Caco-2 (cell line): ENCODE data around the gene HJV. TPM values are rescaled to one million over a fixed set of nuclear protein-coding genes. Genes with fewer than 3 reads are reported as not detected.

Experiments used
- BruUV-seq: library from RNA; stranded (reverse); fragments of 400-500 nt; replicated peaks from 2 replicates; lab custom pipeline; 2021; lab: Mats Ljungman, UMichigan
- CTCF ChIA-PET: fragments of 300-600 bp; sonication (Branson Sonifier 250); formaldehyde crosslinking; loops from one replicate; lab custom pipeline; 2022; ENCODE audit warnings: antibody characterized with exemption; lab: Charles Lee
- POLR2A ChIA-PET: fragments of 300-600 bp; sonication (Branson Sonifier 250); formaldehyde crosslinking; loops from one replicate; lab custom pipeline; 2022; ENCODE audit warnings: antibody characterized with exemption; lab: Charles Lee
- DNase-seq, 2 experiments: peaks; one replicate each; pipeline versions ENCODE4 v3.0.0 to v3.0.0-alpha.2; 2020 to 2022
- H3K27me3 ChIP-seq: replicated peaks from 2 replicates; pipeline ENCODE4 v1.6.0; 2011; ENCODE audit warnings: low read length; ENCODE audit not compliant: control insufficient read depth, insufficient read depth
- H3K36me3 ChIP-seq: 2 replicates; pipeline ENCODE4 v1.5.1; 2011; ENCODE audit warnings: low read length; ENCODE audit not compliant: control insufficient read depth, insufficient read depth
- H3K4me1 ChIP-seq: fragments of 250-450 bp; sonication (Bioruptor Pico); 2 replicates; pipeline ENCODE4 v1.5.1; 2020; ENCODE audit warnings: mild to moderate bottlenecking
- H3K4me3 ChIP-seq: 2 replicates; pipeline ENCODE4 v1.5.1; 2011; ENCODE audit warnings: low read depth, mild to moderate bottlenecking, control low read depth, low read length
- H3K9me3 ChIP-seq: fragments of 250-450 bp; sonication (Bioruptor Pico); 2 replicates; pipeline ENCODE4 v1.5.1; 2020; ENCODE audit warnings: mild to moderate bottlenecking, moderate library complexity
- H3K27ac Mint-ChIP-seq: one replicate; pipeline ENCODE4 v1.8.0; 2022; ENCODE audit warnings: mixed read lengths; ENCODE audit not compliant: unreplicated experiment
- H3K27me3 Mint-ChIP-seq: one replicate; pipeline ENCODE4 v1.8.0; 2022; ENCODE audit warnings: mixed read lengths; ENCODE audit not compliant: insufficient read depth, unreplicated experiment
- H3K36me3 Mint-ChIP-seq: one replicate; pipeline ENCODE4 v1.8.0; 2022; ENCODE audit warnings: mild to moderate bottlenecking, mixed read lengths; ENCODE audit not compliant: insufficient read depth, unreplicated experiment
- H3K4me1 Mint-ChIP-seq: one replicate; pipeline ENCODE4 v1.8.0; 2022; ENCODE audit warnings: low read depth, mixed read lengths; ENCODE audit not compliant: unreplicated experiment
- H3K4me3 Mint-ChIP-seq: one replicate; pipeline ENCODE4 v1.8.0; 2022; ENCODE audit warnings: mild to moderate bottlenecking, moderate library complexity, mixed read lengths; ENCODE audit not compliant: unreplicated experiment
- H3K9me3 Mint-ChIP-seq: one replicate; pipeline ENCODE4 v1.8.0; 2022; ENCODE audit warnings: mixed read lengths; ENCODE audit not compliant: unreplicated experiment
- intact Hi-C: fragments of 100-400 bp; cut with micrococcal nuclease; formaldehyde crosslinking; loops from one replicate; pipeline ENCODE4 v1.10.0; 2022; ENCODE audit not compliant: unreplicated experiment
- total RNA-seq: library from RNA; stranded (reverse); gene quantifications from 2 replicates; pipeline ENCODE4 v1.2.3, GENCODE V29; 2022
- TF ChIP-seq, protein P1 (sequence below), 2 experiments: fragments of 200-600 bp in 1 of 2; IDR thresholded peaks; 1 replicate in 1 of 2; 2 replicates in 1 of 2; pipeline versions ENCODE4 v1.5.1 to v1.8.0; 2011 to 2022; ENCODE audit warnings: antibody characterized with exemption in 1 of 2, control low read depth in 1 of 2, inconsistent platforms in 1 of 2, low read depth in 1 of 2, low read length in 1 of 2, mild to moderate bottlenecking in 1 of 2, moderate library complexity in 1 of 2; ENCODE audit not compliant: insufficient read depth in 1 of 2, severe bottlenecking in 1 of 2, unreplicated experiment in 1 of 2

The HJV gene
- total RNA-seq, 1 experiment from 2014 or later = not detected

DNA sequence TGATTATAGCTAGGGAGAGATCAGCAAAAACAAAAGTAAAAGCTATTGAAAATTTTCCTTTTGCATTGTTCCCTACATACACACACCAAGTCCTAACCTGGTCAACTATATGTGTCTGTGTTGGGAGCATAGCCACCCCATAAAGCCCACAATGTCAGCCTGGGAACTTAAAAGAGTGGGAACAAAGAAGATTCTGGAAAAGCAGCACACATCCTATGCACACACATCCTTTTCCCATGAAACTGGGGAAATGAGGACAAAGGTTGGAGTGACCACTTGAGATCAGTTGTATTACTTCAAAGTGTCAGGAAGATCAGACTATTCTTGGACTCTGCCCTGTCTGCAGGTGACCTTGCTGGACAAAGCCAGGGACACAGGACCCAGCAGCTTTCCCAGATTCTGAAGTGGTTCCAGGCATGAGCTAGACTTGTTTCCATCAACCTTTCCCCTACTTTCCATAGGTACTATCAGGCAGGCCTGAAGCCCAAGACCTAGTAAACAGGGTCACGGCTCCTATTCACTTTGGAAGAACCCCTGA, 41.0 kb downstream of the HJV start:
- peaks cover 6% of the 10 kb centered on the region for H3K4me1 Mint-ChIP-seq
- no peak overlapping the region for H3K4me3 ChIP-seq
- no peak overlapping the region for H3K4me3 Mint-ChIP-seq
- TF ChIP-seq, protein P1, sequence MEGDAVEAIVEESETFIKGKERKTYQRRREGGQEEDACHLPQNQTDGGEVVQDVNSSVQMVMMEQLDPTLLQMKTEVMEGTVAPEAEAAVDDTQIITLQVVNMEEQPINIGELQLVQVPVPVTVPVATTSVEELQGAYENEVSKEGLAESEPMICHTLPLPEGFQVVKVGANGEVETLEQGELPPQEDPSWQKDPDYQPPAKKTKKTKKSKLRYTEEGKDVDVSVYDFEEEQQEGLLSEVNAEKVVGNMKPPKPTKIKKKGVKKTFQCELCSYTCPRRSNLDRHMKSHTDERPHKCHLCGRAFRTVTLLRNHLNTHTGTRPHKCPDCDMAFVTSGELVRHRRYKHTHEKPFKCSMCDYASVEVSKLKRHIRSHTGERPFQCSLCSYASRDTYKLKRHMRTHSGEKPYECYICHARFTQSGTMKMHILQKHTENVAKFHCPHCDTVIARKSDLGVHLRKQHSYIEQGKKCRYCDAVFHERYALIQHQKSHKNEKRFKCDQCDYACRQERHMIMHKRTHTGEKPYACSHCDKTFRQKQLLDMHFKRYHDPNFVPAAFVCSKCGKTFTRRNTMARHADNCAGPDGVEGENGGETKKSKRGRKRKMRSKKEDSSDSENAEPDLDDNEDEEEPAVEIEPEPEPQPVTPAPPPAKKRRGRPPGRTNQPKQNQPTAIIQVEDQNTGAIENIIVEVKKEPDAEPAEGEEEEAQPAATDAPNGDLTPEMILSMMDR (IDR thresholded peaks at IDR 0.05; ENCODE audit: insufficient read depth in 1 of 2, low read depth in 1 of 2, low read length in 1 of 2, severe bottlenecking in 1 of 2, unreplicated experiment in 1 of 2) = no peak
- intact Hi-C loops = no loop called here
- H3K36me3 ChIP-seq = no peaks in the 10 kb centered on the region
- H3K27me3 ChIP-seq = no peaks in the 10 kb centered on the region
- BruUV-seq = no TSS peak
- no peaks in the 10 kb centered on the region for H3K36me3 Mint-ChIP-seq
- ChIA-PET CTCF (interaction anchor here (0.5 to 1.4 kb wide), 2 partner anchors 18 to 62 kb away, joined by 4 to 7 read pairs; partner anchors contain the start of gene PEX11B), POLR2A (interaction anchor here (1.0 to 1.5 kb wide), 4 partner anchors 11 to 71 kb away, joined by 3 to 4 read pairs (median 4); no protein-coding TSS in a partner anchor)
- no peaks in the 10 kb centered on the region for H3K27me3 Mint-ChIP-seq
- DNase-seq = no peak
- H3K9me3 ChIP-seq = no peaks in the 10 kb centered on the region
- H3K27ac Mint-ChIP-seq = no peak overlapping the region
- H3K4me1 ChIP-seq = peaks cover 37% of the 10 kb centered on the region
- no peaks in the 10 kb centered on the region for H3K9me3 Mint-ChIP-seq

DNA sequence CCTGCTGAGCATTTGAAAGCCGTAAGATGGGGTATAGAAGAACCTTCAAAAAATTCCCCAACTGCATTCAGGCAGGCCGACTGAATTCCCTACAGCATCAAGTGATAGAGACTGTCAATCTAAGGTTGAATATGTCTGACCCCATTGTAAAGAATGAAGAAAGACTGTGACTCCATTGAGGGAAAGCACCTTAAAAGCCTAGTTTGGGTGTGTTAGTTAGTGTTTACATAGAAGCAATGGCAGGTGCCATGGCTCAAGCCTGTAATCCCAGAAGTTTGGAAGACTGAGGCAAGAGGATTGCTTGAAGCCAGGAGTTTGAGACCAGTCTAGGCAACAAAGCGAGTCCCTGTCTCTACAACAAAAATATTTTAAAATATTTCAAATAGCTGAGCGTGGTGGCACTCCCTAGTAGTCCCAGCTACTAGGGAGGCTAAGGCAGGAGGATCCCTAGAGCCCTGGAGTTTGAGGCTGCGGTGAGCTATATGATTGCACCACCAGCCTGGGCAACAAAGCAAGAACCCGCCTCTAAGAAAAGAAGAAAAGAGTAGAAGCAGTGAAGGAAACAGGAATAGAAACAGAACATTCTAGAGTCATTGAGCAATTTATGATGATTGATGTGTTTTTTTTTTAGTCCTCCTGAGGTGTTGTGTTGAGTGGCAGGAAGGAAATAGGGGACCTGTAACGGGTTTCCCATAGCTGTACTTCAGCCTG, 41.6 kb downstream of the HJV start:
- Histone ChIP-seq H3K4me1 (peaks cover 32% of the 10 kb centered on the region), H3K9me3 (no peaks in the 10 kb centered on the region), H3K4me3 (no peak overlapping the region), H3K36me3 (no peaks in the 10 kb centered on the region), H3K27me3 (no peaks in the 10 kb centered on the region)
- DNase-seq = no peak
- Mint-ChIP-seq H3K36me3 (no peaks in the 10 kb centered on the region), H3K4me3 (no peak overlapping the region), H3K9me3 (no peaks in the 10 kb centered on the region), H3K4me1 (no peaks in the 10 kb centered on the region), H3K27me3 (no peaks in the 10 kb centered on the region), H3K27ac (no peak overlapping the region)
- POLR2A ChIA-PET = interaction anchor here (0.6 to 1.9 kb wide), 7 partner anchors 12 to 72 kb away, joined by 3 to 7 read pairs (median 4); partner anchors contain the start of genes ANKRD34A and POLR3GL
- BruUV-seq = TSS peak; percentile 74
- intact Hi-C loops = loop anchor here (1.0 to 5.0 kb wide), 2 partner anchors 16 to 53 kb away; partner anchors contain the start of genes RBM8A and TXNIP
- TF ChIP-seq, protein P1 (IDR thresholded peaks at IDR 0.05; ENCODE audit: insufficient read depth in 1 of 2, low read depth in 1 of 2, low read length in 1 of 2, severe bottlenecking in 1 of 2, unreplicated experiment in 1 of 2) = no peak
- CTCF ChIA-PET = interaction anchor here (0.5 to 3.1 kb wide), 13 partner anchors 11 to 135 kb away, joined by 3 to 18 read pairs (median 4); partner anchors contain the start of genes ANKRD34A, LIX1L, NUDT17 and PEX11B
